Measurements from ENCODE around the gene DENND2C.

The DENND2C gene

GRCh38 chr1:114710360-114710759 is 40.5 kb upstream of the DENND2C start:
- DNase-seq (ENCODE audit: insufficient read length, low spot score): no peak
- no peak for FAIRE-seq
- no peak for TF ChIP-seq CTCF (IDR thresholded peaks at IDR 0.05; ENCODE audit: insufficient read depth, missing control alignments)

DNA sequence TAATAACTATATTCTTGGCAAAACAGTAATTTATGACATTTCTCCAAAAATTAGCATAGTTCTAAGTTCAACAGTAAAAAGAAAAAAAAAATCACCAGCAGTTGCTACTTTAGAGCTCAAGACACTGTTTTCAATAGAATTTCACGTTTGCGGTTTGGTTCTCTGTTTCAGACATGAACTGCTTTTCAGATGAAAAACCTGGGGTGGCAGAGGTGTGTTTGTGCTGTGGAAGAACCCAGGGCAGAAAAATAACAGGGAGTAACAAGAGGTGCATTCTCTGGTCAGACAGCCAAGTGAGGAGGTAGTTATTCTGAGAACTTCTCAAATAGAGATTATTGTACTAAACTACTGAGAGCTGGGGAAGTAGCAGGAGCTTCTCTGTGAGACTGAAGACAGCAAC is 37.8 kb upstream of the DENND2C start:
- FAIRE-seq (no peak), DNase-seq (ENCODE audit: insufficient read length, low spot score) (no peak)
- TF ChIP-seq CTCF (IDR thresholded peaks at IDR 0.05; ENCODE audit: insufficient read depth, missing control alignments): no peak

GRCh38 chr1:114703242-114703641 is 33.4 kb upstream of the DENND2C start:
- DNase-seq (ENCODE audit: insufficient read length, low spot score): no peak
- no peak for TF ChIP-seq CTCF (IDR thresholded peaks at IDR 0.05; ENCODE audit: insufficient read depth, missing control alignments)
- no peak for FAIRE-seq

DNA sequence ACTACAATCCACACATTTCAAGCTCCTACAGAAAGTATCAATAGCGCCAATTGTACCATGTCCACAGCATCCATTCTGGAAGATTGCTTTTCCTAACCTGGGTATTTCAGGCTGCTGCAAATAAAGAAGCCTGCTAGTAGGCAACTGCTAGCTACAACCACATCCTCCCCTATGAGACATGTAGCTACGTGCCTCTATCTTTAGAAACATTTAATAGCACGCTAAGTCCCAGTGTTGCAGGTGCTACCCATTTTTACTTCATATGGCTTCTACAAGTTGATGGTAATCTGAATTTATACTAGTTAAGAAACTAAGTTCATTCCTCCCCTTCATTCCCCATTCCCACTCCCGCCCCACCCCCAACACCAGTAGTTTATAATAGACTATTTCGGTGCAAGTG is 32.9 kb upstream of the DENND2C start:
- no peak for TF ChIP-seq CTCF (IDR thresholded peaks at IDR 0.05; ENCODE audit: insufficient read depth, missing control alignments)
- no peak for FAIRE-seq
- DNase-seq (ENCODE audit: insufficient read length, low spot score): no peak

DNA sequence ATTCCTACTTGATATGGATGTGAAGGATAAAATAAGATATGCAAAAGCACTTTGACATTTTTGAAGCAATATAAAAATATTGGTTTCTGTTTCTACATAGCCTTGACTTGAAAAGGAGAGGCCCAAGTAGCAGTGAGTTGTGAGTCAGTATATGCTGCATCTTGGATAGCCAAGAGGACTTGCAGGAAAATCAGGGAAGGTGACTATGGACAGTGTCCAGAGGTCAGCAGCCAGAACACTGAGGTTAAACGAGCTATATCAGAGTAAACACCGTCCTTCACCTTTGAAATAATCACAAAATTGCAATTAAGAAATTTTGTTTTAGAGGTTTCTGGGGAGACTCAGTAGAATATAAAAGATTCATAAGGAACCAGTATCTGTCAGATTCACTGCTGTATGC is 32.1 kb upstream of the DENND2C start:
- no peak for DNase-seq (ENCODE audit: insufficient read length, low spot score)
- no peak for FAIRE-seq
- no peak for TF ChIP-seq CTCF (IDR thresholded peaks at IDR 0.05; ENCODE audit: insufficient read depth, missing control alignments)

- FAIRE-seq (no peak), DNase-seq (ENCODE audit: insufficient read length, low spot score) (no peak)
- no peak for TF ChIP-seq CTCF (IDR thresholded peaks at IDR 0.05; ENCODE audit: insufficient read depth, missing control alignments)
Observed at GRCh38 chr1:114700036-114700600, 30.3 kb upstream of the DENND2C start.

DNA sequence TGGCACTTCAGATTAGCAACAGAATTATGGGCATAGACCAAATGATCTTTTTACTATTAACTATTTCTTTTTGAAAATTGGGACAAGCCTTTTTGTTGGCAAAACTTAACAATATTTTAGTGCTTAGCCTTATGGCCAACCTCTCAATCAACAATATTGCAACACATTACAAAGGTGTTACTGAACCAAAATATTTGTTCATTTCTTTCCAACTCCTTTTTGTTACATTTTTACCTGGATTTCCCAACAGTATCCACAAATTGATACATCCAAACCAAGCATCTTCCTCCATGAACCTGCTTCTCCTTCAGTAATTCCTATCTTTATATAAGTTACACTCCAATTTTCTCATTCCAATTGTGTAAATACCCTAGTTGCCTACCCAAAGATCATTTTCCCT is 27.0 kb upstream of the DENND2C start:
- no peak for DNase-seq (ENCODE audit: insufficient read length, low spot score)
- TF ChIP-seq CTCF (IDR thresholded peaks at IDR 0.05; ENCODE audit: insufficient read depth, missing control alignments): no peak
- no peak for FAIRE-seq

Data from D721Med (cell line).